Measurements from ENCODE around the gene KLC1.

KLC1 gene

GRCh38 chr14:103702497-103703432, 73.8 kb downstream of the KLC1 start:
- H3K9me3 ChIP-seq (ENCODE audit: control insufficient read depth, insufficient read depth, low read length) = no peaks in the 10 kb centered on the region
- H3K4me3 ChIP-seq (ENCODE audit: low read length) = no peak overlapping the region
- H4K20me1 ChIP-seq (ENCODE audit: control insufficient read depth, insufficient read depth, low read depth, low read length) = no peaks in the 10 kb centered on the region; the same call in 1 of the 2 replicates
- 0 out of 2 replicates have a peak overlapping the region, but pooled peaks have one; percentile 34 for H3K4me2 ChIP-seq (ENCODE audit: low read length)
- H3K36me3 ChIP-seq (ENCODE audit: control insufficient read depth, low read length) = peaks cover 93% of the 10 kb centered on the region
- H3K9me2 ChIP-seq (replicated peaks; ENCODE audit: control insufficient read depth, low read length) = no peaks in the 10 kb centered on the region
- H3K27ac ChIP-seq (ENCODE audit: low read depth, low read length) = peak overlapping the region; percentile 57
- TF ChIP-seq EZH2phosphoT487 (IDR thresholded peaks at IDR 0.05; ENCODE audit: borderline replicate concordance, low read length) (no peak), CTCF (IDR thresholded peaks at IDR 0.05; ENCODE audit: low read depth, low read length, poor library complexity, severe bottlenecking) (no peak)
- H3F3A ChIP-seq (ENCODE audit: control insufficient read depth, insufficient read depth) = peaks cover 6% of the 10 kb centered on the region; the same call in 1 of the 2 replicates
- peaks cover 32% of the 10 kb centered on the region for H3K79me2 ChIP-seq (ENCODE audit: control insufficient read depth, low read length)
- no peaks in the 10 kb centered on the region for H3K27me3 ChIP-seq (ENCODE audit: control insufficient read depth, low read length)
- H3K4me1 ChIP-seq (ENCODE audit: control insufficient read depth, low read length) = peaks cover 58% of the 10 kb centered on the region

GRCh38 chr14:103703433-103704385, 74.7 kb downstream of the KLC1 start:
- H3K79me2 ChIP-seq (ENCODE audit: control insufficient read depth, low read length) = peaks cover 28% of the 10 kb centered on the region
- H3K4me1 ChIP-seq (ENCODE audit: control insufficient read depth, low read length) = peaks cover 48% of the 10 kb centered on the region
- no peaks in the 10 kb centered on the region for H3K27me3 ChIP-seq (ENCODE audit: control insufficient read depth, low read length)
- H4K20me1 ChIP-seq (ENCODE audit: control insufficient read depth, insufficient read depth, low read depth, low read length) = no peaks in the 10 kb centered on the region; the same call in 1 of the 2 replicates
- H3K4me3 ChIP-seq (ENCODE audit: low read length) = no peak overlapping the region
- no peaks in the 10 kb centered on the region for H3K9me2 ChIP-seq (replicated peaks; ENCODE audit: control insufficient read depth, low read length)
- H3K4me2 ChIP-seq (ENCODE audit: low read length) = no peak overlapping the region
- TF ChIP-seq CTCF (IDR thresholded peaks at IDR 0.05; ENCODE audit: low read depth, low read length, poor library complexity, severe bottlenecking) (no peak), EZH2phosphoT487 (IDR thresholded peaks at IDR 0.05; ENCODE audit: borderline replicate concordance, low read length) (no peak)
- peaks cover 93% of the 10 kb centered on the region for H3K36me3 ChIP-seq (ENCODE audit: control insufficient read depth, low read length)
- H3K9me3 ChIP-seq (ENCODE audit: control insufficient read depth, insufficient read depth, low read length) = no peaks in the 10 kb centered on the region
- H3K27ac ChIP-seq (ENCODE audit: low read depth, low read length) = no peak overlapping the region
- peaks cover 6% of the 10 kb centered on the region; the same call in 1 of the 2 replicates for H3F3A ChIP-seq (ENCODE audit: control insufficient read depth, insufficient read depth)

- Histone ChIP-seq H3K4me3 (ENCODE audit: low read length) (no peak overlapping the region), H3K36me3 (ENCODE audit: control insufficient read depth, low read length) (peaks cover 93% of the 10 kb centered on the region)
- TF ChIP-seq CTCF (IDR thresholded peaks at IDR 0.05; ENCODE audit: low read depth, low read length, poor library complexity, severe bottlenecking) (no peak), EZH2phosphoT487 (IDR thresholded peaks at IDR 0.05; ENCODE audit: borderline replicate concordance, low read length) (no peak)
Measured at GRCh38 chr14:103704708-103705107, 75.7 kb downstream of the KLC1 start.

More at GRCh38 chr14:103704708-103705107, 75.7 kb downstream of the KLC1 start:
- Histone ChIP-seq H3F3A (ENCODE audit: control insufficient read depth, insufficient read depth) (peaks cover 3% of the 10 kb centered on the region; the same call in 1 of the 2 replicates), H3K9me2 (replicated peaks; ENCODE audit: control insufficient read depth, low read length) (no peaks in the 10 kb centered on the region), H4K20me1 (ENCODE audit: control insufficient read depth, insufficient read depth, low read depth, low read length) (no peaks in the 10 kb centered on the region; the same call in 1 of the 2 replicates), H3K9me3 (ENCODE audit: control insufficient read depth, insufficient read depth, low read length) (no peaks in the 10 kb centered on the region), H3K27ac (ENCODE audit: low read depth, low read length) (no peak overlapping the region), H3K4me1 (ENCODE audit: control insufficient read depth, low read length) (peaks cover 38% of the 10 kb centered on the region), H3K27me3 (ENCODE audit: control insufficient read depth, low read length) (no peaks in the 10 kb centered on the region), H3K4me2 (ENCODE audit: low read length) (no peak overlapping the region), H3K79me2 (ENCODE audit: control insufficient read depth, low read length) (peaks cover 27% of the 10 kb centered on the region)

Measured in DOHH2 (cell line).